GM18502 (cell line): Measurements from ENCODE around the gene TRMT1.

Experiments used
- ATAC-seq: cut with Tn5 transposase; IDR thresholded peaks from one replicate; pipeline ENCODE4 v1.9.1; 2021; ENCODE audit warnings: mild to moderate bottlenecking; ENCODE audit not compliant: unreplicated experiment, poor library complexity

The TRMT1 gene

GRCh38 chr19:13092606-13093235 is 23.8 kb downstream of the TRMT1 start:
- ATAC-seq = no peak

DNA sequence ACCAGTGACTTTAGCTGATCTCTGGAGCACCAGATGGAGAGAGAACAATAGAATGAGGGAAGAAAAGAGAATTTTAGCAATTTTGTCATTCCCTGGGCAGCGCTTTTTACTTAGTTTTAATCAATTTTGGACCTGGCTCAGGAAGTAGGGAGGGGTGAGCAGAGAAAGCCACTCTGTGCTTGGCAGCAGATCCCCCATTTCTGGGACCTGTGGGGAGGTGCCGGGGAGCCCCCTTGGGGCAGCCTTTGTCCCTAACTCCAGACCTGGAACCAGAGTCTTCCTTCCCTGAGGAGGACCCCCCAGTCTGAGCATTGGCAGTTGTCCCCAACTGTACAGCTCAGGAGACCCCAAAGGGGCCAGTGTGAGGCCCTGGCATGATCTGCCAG is 24.4 kb downstream of the TRMT1 start:
- ATAC-seq = no peak

DNA sequence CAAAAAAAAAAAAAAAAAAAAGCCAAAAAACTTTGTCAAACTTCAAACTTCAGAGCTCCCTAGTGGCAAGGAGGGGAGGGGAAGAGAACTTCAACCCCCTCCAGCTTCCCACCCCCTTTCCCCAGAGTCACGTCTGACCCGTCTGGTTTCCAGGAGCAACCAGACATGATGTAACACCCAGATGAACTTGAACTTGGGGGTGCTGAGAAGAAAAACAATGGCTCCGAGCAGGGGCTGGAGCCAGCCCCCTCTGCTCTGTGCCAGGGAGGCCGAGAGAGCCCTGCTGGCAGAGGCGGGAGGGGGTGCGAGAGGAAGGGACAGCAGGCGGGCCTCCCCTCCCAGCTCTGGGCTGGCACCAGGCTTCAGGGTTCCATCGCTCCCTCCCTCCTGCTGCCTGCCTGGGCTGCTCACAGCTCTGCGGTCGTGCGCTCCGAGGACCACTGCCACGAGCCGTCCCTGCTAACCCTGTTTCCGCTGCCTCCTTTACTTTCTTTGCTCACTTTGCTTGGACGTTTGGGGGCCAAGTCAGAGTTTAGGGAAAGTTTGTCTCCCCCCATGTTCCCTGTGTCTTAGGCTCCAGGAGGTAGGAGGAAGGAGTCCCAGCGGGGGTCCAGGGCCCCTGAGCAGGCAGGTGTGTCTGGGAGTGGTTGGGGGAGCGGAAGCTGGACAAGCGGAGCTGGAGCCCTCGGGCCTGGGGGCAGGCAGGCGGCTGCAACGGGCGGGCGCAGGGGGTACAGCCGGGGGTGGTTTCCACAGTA is 25.0 kb downstream of the TRMT1 start:
- no peak for ATAC-seq

- no peak for ATAC-seq
Measured at GRCh38 chr19:13090511-13091231, 25.9 kb downstream of the TRMT1 start.

DNA sequence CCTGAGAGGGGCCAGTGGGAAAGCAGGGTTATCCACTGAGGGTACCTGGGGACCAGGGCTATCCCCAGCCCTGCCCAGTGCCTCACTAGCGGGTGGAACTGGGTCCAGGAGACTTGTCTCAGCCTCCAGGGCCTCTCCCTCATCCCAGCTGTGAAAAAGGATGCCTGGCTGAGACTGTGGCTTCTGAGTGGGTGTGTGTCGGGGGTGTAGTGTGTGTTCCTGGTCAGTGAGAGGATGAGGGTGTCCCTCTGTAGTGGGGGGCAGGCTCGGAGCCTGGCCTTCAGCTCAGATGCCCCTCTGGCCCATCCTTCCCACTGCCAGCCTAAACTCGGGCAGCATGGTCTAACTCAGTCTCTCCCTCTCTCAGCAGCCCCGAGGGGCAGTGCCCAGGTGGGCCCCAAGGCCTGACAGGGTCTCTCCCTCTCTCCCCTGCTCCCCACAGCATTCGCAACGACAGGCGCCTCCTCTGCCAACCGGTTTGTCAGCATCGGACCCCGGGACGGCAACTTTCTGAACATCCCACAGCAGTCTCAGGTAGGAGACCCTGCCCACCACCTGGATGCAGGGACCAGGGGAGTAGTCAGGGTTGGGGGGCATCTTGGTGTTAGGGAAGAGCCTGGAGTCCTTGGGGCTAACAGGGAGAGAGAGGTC is 26.6 kb downstream of the TRMT1 start:
- ATAC-seq = no peak

GRCh38 chr19:13089139-13089856 is 27.2 kb downstream of the TRMT1 start:
- ATAC-seq = no peak

DNA sequence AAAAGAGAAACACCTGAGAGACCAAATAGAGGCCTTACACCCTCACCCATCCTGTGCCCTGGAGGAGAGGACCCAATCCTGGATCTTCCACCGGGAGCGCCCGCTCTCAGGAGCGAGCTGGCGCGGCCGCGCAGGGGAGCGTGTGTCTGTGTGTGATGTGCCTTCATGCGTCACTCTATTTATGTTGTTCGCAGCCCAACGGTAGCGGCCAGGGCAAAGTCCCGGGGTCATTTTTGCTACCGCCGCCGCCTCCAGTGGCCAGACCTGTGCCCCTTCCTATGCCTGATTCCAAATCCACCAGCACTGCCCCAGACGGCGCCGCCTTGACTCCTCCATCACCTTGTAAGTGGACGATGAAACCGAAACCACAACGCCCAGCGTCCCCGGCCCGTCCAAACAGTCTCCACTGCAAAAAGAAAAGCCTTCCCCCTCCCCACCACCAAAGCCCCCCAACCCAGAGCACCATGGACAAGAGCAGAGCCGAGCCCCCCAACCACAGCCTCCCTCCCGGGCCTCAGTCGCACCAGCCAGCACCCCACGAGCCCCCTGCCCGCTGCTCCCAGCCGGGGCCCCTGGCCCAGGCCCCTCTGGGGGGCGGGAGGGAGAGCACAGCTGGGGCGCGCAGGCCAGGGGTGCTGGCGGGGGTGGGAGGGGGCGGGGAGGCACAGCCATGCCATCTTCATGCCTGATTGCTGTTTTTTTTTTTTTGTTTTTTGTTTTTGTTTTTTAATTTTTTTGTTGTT is 28.6 kb downstream of the TRMT1 start:
- ATAC-seq = no peak

- ATAC-seq = no peak
Measured at GRCh38 chr19:13087295-13087694, 29.2 kb downstream of the TRMT1 start.

- no peak for ATAC-seq
Measured at GRCh38 chr19:13086341-13086740, 30.2 kb downstream of the TRMT1 start.

- ATAC-seq = no peak
Measured at GRCh38 chr19:13085666-13086065, 30.9 kb downstream of the TRMT1 start.

GRCh38 chr19:13083627-13084026 is 32.9 kb downstream of the TRMT1 start:
- ATAC-seq = no peak

DNA sequence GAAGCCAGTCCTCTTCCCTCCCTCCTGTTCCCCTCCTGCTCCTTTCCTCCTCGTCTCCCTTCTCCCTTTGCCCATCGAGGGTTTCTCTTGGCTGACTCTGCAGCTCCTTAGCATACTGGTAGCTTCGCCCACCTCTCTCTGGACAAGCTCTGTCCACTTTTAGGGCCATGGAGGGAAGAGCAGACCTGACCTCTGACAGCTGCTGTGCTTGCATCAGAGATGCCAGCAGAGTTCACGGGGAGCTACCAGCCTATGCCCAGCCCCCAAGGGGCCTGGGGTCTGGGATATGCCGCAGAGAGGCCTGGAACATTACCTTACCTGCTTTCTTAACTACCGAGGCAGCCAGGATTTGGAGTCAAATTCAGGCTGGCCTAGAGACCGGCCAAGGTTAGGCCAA is 33.5 kb downstream of the TRMT1 start:
- no peak for ATAC-seq

GRCh38 chr19:13082192-13083007 is 34.1 kb downstream of the TRMT1 start:
- ATAC-seq = no peak

DNA sequence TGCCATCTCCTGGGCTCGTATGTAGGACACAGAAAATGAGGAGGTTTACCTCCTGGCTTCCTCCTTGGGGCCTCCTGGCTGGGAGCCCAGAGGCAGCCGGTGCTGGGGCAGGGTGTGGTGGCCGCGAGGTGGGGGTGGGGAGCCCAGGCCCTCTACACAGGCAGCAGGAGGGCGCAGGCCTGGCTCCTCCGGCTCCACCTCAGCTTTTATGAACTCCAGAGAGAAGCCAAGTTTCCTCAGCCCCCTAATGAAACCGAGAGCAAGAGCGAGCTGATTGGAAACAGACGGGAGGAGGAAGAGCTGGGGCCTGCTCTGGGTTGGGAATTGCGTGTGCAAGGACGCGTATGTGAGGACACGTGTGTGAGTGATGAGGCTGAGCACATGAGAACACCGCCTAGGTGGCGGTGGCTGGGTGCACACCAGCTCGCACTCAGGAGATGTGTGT is 37.0 kb downstream of the TRMT1 start:
- no peak for ATAC-seq

DNA sequence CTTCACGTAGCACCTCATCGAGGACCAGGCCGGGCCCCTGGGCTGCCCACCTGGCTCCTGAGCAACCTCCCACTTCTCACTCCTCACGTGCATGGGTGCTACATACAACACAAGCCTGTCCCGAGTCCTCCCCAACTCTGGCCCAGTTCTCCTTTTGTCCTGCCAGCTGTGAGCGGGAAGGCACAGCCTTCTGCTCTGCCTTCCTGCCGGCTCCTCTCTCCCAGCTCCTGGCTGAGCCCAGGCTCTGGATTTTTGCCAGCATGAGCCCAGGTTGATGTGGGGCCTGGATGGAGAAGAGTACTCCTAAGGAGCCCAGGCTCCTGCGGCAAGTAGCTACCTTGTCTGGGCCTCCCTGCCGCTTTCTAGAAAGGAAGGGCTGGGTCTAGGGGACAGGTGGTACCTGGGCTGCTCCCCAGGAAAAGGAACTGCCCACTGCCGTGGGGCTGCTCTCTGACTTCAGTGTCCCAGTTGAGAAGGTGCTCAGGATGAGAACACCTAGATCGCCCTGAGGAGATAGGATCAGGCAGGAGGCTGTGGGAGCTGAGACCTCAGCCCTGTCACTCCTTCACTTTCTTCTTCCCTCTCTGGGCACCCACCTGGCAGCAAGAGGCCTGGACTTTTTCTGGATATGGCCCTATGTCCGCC is 37.5 kb downstream of the TRMT1 start:
- ATAC-seq = no peak

DNA sequence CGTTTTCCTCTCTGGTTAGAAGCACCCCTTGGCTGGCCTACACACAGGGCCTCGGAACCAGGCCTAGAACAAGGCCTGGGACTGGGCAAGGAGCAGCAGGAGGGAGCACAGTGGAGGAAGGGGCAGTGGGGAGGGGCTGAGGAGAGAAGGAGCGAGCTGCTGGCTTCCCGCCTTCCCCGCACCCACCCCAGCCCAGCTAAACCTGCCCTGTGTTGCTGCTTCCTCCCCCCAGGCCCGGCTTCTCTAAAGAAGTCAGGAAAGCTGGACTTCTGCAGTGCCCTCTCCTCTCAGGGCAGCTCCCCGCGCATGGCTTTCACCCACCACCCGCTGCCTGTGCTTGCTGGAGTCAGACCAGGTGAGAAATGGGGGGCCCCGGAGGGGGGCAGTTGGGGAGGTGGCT is 38.2 kb downstream of the TRMT1 start:
- ATAC-seq = no peak

DNA sequence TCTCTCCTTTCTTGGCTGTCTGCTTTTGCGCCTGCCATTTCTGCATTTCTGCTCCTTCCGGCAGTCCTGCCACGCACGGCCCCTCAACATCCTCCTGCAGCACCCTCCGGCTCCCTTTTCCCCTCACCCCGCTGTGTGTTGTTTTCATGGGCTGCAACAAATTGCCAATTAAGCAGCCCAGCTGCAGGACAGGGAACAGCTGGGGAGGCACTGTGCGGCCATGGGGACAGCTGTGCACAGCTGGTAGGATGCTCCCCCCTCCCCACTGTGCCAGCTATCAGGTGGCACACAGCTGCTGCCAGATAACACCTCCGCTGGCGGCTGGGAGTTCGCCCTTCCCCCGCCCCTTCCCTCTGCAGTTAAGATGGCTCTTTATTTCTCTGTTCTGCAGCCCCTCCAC is 39.3 kb downstream of the TRMT1 start:
- no peak for ATAC-seq

- ATAC-seq = no peak
Measured at GRCh38 chr19:13076787-13077186, 39.8 kb downstream of the TRMT1 start.
